Amniotic epithelial cell (primary cell): ENCODE results near the gene GSK3B.
"Not testable (repeated sequence)": the region's sequence is repeated elsewhere in the genome, so short reads cannot be mapped to it uniquely, and the experiment has no call there.

ENCODE experiments used
- DNase-seq: peaks from one replicate; pipeline ENCODE4 v3.0.0-alpha.2; 2010; ENCODE audit warnings: low read depth

GSK3B gene

DNA sequence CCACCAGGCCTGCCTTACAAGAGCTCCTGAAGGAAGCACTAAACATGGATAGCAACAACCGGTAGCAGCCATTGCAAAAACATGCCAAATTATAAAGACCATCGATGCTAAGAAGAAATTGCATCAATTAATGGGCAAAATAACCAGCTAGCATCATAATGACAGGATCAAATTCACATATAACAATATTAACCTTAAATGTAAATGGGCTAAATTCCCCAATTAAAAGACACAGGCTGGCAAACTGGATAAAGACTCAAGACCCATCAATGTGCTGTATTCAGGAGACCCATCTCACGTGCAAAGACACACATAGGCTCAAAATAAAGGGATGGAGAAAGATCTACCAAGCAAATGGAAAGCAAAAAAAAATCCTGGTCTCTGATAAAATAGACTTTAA is 88.5 kb downstream of the GSK3B start:
- DNase-seq, result not testable (repeated sequence)

DNA sequence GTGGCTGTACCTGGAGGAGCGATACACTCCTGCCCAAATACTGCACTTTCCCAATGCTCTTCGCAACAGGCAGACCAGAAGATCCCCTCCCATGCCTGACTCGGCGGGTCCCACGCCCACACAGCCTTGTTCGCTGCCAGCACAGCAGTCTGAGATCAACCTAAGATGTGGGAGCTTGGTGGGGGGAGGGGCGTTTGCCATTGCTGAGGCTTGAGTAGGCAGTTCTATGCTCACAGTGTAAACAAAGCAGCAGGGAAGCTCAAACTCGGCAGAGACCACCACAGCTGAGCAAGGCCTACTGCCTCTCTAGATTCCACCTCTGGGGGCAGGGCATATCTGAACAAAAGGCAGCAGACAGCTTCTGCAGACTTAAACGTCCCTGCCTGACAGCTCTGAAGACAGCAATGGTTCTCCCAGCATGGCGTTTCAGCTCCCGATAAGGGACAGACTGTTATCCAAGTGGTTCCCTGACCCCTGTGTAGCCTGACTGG is 90.2 kb downstream of the GSK3B start:
- peak; percentile 75 for DNase-seq

DNA sequence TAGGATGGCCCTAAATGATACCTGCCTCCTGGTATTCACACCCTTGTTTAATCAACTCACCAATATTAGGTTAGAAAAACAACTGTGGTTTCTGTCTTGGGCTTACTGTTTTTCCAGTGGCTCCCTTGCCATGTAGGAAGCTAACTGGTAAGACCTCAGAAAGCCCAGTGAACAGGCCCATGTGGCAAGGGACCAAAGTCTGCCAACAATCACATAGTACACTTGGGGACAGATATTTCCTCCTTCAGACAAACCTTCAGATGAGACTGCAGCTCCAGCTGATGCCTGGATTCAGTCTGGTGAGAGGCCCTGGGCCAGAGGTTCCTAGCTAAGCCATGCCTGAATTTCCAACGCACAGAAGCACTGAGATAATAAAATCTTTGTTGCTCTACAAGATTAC is 96.1 kb downstream of the GSK3B start:
- DNase-seq, result no peak

DNA sequence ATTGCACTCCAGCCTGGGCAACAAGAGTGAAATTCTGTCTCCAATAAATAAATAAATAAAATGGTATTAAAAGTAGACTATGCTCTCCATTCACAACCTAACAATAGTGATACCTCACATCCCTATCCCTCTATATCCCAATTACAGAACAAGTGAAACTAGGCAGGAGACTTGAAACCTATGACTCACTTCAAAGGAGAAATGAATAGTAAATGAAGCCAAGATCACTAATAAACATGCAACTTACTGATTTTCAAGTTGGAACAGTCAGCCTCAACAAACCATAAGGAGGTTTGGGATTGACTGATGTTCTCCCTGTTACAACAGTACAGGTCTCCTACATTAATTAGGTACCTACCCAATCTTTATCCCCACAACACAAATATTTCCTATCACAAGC is 103.4 kb downstream of the GSK3B start:
- DNase-seq, result peak; percentile 29

DNA sequence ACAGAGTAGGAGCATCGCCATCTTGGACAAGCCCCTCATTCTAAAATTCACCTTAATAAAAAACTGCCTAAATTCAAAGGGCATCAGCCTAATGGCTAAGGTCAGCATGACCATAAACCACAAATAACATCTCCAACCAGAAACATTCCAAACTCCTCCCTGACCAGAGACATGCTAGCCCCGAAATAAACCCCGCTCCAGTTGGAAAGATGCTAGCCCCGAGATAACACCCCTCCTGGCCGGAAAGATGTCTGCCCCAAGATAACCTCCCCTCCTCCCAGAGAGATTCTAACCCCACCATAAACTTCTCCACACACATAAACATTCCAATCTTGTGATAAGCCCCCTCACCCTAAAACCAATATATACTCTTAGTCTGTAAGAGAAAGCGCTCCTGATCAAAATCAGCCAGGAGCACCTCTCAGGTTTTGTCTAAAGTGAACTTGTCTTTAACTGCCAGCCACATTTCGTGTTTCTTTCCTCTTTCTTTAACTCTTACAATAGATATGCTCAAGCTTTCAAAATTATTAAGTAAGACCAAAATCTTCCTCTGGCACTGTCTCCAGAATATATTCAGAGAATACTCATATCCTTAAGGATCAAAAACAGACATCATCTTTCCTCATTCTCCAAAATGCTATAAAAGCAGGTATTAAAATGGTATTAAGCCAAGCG is 104.1 kb downstream of the GSK3B start:
- no peak for DNase-seq

DNA sequence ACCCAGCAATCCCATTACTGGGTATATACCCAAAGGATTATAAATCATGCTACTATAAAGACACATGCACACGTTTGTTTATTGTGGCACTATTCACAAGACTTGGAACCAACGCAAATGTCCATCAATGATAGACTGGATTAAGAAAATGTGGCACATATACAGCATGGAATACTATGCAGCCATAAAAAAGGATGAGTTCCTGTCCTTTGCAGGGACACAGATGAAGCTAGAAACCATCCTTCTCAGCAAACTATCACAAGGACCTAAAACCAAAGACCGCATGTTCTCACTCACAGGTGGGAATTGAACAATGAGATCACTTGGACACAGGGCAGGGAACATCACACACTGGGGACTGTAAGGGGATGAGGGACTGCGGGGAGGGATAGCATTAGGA is 107.4 kb downstream of the GSK3B start:
- DNase-seq, result not testable (repeated sequence)

DNA sequence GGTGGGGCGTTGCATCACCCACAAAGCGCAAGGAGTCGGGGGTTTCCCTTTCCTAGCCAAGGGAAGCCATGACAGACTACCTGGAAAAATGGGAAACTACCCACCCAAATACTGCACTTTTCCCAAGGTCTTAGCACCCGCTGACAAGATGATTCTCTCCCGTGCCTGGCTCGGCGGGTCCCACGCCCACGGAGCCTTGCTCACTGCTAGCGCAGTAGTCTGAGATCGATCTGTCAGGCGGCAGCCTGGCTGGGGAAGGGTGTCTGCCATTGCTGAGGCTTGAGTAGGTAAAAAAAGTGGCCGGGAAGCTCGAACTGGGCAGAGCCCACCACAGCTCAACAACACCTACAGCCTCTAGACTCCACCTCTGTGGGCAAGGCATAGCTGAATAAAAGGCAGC is 112.9 kb downstream of the GSK3B start:
- DNase-seq, result no peak

DNA sequence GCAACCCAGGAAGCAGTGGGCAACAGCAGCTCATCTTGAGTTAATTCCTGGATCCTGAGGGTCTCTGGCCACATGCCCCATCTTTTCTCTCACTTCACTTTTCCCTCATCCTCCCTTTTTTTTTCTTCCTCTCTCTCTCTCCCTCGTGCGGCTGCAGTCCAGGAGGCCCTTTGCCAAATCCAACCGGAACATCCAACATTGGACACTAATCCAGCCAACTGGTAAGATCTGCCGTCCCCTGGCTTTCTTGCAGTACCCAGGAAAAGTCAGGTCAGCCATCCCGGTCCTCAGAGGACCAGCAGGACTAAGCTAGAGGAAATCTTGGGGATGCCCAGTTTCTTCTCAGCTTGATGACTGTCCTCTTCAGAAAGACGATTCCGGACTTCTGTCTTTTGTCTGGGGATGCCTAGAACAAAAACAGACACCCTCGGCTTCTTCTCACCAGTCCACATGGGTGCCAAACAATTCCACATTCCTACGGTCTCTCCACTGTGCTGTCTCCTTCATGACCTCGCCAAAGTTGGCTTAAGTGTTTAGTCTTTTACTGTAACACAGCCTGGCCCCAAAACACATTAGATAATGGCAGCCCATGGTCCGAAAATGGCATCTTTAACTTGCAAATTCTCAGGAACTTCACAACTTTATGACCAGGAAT is 115.6 kb downstream of the GSK3B start:
- no peak for DNase-seq

DNA sequence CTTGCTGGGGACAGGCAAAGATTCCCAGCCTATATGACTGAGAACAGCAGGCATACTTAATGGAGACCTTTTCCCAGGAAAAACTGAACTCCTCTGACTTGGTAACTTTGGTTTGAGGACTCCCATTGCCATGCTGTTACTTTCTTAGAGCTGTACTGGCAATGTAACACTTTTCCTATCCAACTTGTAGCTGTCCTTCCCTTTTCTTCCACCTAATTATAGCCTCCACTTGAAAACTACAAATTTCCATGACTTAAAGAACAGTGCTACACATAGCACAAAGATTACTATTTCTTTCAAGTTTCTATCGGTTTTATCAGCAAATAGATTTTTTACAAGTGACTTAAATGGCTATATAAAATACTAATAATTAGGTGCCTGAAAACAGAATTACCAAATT is 116.9 kb downstream of the GSK3B start:
- DNase-seq, result no peak

DNA sequence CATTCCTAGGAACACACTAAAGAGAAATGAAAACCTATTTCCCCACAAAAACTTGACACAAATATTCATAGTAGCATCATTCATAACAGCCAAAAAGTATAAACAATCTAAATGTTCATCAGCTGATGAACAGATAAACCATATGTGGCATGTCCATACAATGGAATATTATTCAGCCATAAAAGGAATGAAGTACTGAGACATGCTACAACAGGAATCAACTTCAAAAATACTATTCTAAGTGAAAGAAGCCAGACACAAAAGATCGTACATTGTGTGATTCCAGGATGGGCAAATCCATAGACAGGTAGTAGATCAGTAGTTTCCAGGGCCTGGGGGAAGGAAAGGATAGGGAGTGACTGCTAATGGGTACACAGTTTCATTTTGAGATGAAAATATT is 118.0 kb downstream of the GSK3B start:
- DNase-seq, result no peak

DNA sequence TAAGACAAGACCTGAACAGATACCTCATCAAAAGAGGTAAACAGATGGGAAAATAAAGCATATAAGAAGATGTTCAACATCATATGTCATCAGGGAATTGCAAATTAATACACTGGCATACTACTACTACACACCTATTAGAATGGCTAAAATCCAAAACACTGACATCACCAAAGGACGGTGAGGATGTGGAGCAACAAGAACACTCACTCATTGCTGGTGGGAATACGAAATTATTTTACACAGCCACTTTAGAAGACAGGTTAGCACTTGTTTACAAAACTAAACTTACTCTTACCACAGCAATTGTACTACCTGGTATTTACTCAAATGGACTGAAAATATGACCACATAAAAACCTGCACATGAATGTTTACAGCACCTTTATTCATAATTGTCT is 119.6 kb downstream of the GSK3B start:
- no peak for DNase-seq

DNA sequence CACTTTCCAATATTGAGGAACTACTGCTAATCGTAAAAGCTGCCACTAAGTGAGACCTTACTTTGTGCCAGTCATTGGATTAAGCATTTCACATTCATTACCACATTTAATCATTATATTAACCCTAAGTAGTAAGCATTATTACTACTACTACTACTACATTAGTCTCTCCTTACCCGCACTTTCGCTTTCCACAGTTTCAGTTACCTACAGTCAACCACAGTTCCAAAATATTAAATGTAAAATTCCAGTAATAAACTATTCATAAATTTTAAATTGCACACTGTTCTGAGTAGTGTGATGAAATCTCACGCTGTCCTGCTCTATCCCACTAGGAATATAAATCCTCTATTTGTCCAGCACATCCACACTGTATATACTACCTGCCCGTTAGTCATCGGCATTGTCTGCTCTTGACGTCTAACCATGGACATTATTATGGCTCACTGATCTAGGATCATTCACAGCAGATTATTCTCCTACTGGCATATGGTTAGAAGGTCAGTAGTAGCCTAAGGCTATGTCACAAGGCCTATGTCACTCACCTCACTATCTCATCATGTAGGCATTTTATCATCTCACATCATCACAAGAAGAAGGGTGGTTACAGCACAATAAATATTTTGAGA is 121.1 kb downstream of the GSK3B start:
- DNase-seq, result peak; percentile 12

DNA sequence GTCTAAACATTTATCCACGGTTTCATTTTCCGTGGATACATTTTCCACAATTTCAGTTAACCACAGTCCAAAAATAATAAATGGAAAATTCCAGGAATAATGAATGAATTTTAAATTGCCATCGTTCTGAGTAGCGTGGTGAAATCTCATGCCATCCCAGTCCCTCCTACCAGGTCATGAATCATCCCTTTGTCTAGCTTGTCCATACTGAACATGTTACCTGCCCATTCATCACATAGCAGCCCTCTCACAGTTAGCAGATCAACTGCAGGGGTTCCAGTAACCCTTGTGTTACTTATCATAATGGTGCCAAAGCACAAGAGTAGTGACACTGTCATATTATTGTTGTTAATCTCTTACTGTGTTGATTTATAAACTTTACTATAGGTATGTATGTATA is 124.5 kb downstream of the GSK3B start:
- no peak for DNase-seq

DNA sequence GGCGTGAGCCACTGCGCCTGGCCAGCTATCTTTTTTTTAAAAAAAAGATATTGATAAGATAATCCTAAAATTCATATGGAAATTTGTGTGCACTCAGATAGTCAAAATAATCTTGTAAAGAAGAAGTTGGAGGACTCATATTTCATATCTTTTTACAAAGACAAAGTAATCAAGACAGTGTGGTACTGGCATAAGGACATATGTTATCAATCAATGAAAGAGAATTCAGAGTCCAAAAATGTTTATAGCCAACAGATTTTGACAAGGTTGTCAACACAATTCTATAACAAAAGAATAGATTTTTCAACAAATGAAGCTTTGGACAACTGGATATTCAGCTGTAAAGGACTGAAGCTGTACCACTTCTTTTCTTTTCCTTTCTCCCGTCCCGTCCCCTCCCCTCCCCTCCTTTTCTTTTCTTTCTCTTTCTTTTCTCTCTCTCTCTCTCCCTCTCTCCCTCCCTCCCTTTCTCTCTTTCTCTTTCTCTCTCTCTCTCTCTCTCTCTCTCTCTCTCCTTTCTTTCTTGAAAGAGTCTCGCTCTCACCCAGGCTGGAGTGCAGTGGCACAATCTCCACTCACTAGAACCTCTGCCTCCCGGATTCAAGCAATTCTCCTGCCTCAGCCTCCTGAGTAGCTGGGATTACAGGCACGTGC is 126.8 kb downstream of the GSK3B start:
- DNase-seq, result no peak

DNA sequence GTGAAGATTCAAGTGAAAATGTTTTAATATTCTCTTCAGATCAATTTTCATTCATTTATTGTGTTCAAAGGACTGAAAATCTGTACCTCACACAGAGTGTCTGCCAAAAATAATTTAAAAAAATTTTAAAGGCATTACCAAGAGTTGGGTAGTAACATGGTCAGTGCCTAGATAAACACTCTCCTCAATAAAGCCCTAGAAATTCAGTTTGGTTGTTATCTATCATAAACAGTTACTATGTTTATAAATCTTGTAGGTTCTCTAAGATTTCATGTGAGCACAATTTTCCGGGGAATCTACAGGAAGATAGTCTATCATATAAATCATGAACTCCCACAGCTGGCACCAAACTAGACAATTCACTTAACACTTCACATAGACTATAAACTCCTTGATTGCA is 128.6 kb downstream of the GSK3B start:
- DNase-seq, result peak; percentile 11

DNA sequence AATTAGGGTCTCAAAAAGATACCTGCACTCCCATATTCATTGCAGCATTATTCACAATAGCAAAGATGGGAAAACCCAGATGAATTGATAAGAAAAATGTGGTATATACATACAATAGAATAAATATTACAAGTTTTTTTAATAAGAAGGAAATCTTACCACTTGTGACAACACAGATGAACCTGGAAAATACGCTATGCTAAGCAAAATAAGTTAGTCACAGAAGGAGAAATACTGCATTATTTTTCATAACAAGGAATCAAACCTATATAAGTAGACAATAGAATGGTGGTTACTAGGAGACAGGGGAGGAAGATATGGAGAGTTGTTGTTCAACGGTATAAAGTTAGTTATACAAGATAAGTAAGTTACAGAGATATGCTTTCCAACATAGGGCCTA is 130.0 kb downstream of the GSK3B start:
- DNase-seq, result no peak

DNA sequence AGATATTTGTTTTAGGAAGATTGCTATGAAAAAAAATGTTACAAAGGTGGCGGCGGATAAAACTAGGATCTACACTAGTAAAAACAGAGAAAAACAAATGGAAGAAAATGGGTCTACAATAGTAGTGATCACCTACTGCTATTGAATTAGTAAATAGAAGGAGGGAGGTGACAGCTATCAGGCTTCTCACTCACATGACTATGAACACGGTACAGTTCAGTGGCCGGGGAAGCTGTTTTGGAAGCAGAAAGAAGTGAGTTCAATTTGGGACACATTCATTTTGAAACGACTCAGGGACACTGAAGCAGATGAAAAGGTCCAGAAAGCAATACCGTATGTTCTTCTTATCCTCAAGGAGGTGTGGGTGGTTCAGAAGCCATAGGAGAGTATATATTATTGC is 138.3 kb downstream of the GSK3B start:
- DNase-seq, result no peak

DNA sequence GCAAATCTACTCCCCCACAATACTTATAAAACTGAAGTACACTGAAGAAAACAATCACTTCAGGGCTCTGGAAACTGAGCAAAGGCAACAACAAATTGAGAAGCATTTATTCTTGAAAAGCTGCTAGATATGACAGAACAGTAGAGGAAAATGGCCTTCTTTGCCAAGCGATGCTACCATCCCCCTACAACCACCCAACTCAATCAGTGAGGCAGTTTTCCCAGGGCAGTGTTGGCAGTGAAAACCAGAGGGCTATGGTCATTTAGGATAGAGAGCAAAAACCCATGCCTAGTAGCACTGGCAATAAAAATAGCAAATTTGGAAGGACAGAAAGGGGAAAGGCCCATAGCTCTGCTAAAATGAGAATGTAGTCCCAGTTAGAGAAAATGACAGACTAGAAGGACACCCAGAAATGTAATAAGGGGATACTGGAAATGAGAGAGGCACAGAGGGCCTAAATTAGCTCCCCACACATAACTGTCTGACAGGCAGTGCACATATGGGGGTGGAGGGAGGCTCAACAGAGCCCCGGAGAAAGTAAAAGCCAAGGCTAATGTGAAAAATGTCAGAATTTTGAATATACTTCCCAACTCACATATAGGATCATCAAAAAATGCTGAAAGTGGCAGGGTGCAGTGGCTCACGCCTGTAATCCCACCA is 143.5 kb downstream of the GSK3B start:
- no peak for DNase-seq

DNA sequence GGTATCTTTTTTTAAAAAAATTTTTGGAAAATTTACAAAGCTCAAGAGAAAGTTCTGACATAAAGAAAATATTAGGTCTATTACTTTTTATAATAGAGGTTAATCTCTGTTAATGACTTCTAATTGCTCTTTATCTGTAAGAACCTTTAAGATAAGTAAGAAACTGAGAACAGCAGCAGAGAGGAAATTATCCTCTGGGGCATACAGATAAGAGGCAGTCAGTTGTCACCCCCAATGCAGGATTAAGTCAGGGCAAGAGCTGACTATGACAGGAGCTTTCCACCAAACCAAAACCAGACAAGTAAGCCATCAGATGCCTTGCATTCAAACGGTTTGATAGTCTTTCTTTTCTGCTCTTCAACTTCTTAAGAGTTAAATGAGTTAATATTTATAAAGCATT is 149.0 kb downstream of the GSK3B start:
- no peak for DNase-seq

DNA sequence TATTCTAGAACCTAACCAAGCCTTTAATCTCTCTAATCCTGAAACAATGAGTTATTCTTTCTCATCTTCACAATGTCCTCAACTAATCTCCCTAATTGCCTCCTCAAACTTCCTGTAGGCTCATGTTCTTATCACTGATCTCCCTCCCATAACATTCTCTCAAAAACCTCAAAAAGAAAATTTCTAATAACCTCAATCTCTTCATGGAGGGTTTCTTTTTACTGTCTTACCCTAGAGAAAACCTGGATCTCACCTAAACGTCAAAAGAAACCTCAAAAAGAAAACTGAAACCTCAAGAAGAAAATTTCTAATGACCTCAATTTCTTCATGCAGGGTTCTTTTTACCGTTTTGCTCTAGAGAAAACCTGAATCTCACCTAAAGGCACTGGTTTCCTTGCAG is 150.2 kb downstream of the GSK3B start:
- DNase-seq, result peak; percentile 35

DNA sequence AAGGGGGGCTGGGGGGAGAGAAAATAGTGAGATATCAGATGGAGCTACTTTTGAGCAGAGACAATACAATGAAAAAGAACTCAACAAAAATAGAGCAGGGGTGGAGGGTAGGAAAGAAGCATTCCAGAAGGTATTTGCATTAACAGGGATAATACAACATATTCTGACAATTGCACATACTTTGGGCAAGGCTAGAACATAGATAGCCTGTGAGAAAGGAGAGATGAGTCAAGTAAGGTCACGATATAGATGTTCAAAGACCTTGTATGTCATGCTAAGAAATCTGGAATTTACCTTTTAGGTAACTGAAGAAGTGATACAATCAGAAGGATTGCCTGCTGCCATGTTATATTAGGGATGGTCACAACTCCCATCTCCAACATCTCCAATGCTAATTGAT is 155.2 kb downstream of the GSK3B start:
- peak; percentile 19 for DNase-seq

DNA sequence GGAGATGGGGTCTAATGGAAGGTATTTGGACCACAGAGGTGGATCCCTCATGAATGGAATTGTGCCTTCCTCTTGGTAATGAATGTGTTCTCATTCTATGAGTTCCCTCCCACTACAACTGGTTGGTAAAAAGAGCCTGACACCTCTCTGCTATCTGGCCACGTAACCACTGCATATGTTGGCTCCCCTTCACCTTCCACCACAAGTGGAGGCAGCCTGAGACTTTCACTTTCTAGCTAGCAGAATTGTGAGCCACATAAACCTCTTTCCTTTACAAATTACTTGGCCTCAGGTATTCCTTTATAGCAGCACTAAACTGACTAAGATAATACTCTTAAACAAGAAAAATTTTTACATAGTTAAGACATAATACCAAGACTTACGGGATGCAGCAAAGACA is 157.0 kb downstream of the GSK3B start:
- DNase-seq, result peak; percentile 52
